Lower leg skin (tissue), 3 donors: ENCODE data around the gene MACROD1.
A peak's percentile ranks its signal among the peaks of the same experiment; 100 is the strongest.

Experiments used
- POLR2A ChIP-seq, 2 donors: fragments of 450-650 bp; IDR thresholded peaks; one replicate each; pipeline ENCODE4 v1.6.1; 2016 to 2017; ENCODE audit warnings: antibody characterized with exemption in 2 of 2, mild to moderate bottlenecking in 1 of 2, moderate library complexity in 1 of 2
- TF ChIP-seq, protein P1 (sequence below), 3 donors: fragments of 450-650 bp; IDR thresholded peaks; one replicate each; pipeline ENCODE4 v1.5.1; 2016; ENCODE audit warnings: antibody characterized with exemption in 3 of 3, mild to moderate bottlenecking in 3 of 3, moderate library complexity in 2 of 3

DNA sequence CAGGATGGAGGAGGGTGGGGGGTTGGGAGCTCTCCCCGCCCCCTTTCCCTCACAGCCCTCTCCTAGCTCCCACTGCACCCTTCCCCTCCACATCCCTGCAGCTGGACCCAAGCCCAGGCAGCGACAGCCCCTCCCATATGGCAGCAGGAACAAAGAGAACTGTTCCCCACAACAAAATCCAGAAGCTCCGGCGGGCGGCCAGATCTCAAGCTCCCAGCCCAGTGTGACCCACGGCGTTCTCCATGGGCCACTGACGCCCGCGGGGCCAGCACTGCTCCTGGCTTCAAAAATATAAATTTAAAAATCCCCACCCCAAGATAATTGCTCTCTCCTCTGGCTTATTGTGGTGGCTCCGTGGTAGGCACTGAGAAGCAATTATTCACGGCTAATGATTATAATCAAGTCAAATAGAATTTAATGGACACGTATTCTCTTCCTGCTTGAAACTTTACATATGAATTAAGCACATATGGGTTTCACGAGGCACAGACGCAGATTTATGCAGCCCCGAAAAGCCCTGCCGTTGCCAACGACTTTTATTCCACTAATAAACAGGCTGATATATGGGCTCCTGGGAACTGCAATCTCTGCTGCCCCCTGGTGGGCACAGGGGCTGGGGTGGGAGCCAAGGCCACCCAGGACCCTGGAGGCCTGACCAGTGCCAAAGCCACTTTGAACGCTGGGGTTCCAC lies 17.5 kb downstream of the MACROD1 start:
- TF ChIP-seq, protein P1, sequence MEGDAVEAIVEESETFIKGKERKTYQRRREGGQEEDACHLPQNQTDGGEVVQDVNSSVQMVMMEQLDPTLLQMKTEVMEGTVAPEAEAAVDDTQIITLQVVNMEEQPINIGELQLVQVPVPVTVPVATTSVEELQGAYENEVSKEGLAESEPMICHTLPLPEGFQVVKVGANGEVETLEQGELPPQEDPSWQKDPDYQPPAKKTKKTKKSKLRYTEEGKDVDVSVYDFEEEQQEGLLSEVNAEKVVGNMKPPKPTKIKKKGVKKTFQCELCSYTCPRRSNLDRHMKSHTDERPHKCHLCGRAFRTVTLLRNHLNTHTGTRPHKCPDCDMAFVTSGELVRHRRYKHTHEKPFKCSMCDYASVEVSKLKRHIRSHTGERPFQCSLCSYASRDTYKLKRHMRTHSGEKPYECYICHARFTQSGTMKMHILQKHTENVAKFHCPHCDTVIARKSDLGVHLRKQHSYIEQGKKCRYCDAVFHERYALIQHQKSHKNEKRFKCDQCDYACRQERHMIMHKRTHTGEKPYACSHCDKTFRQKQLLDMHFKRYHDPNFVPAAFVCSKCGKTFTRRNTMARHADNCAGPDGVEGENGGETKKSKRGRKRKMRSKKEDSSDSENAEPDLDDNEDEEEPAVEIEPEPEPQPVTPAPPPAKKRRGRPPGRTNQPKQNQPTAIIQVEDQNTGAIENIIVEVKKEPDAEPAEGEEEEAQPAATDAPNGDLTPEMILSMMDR (IDR thresholded peaks at IDR 0.05), result peak in 1 of 3 donors; percentile 59
- TF ChIP-seq POLR2A (IDR thresholded peaks at IDR 0.05), result no peak
